Body of pancreas (tissue), 4 donors: ENCODE data around the gene HCFC1R1.

ENCODE experiments used
- POLR2A ChIP-seq, 3 donors: fragments of 450-650 bp; IDR thresholded peaks; one replicate each; pipeline ENCODE4 v1.6.1; 2016; ENCODE audit warnings: antibody characterized with exemption in 3 of 3, mild to moderate bottlenecking in 2 of 3
- TF ChIP-seq, protein P1 (sequence below), 7 experiments: fragments of 450-650 bp in 4 of 7; fragments of 200-600 bp in 3 of 7; sonication (generic) in 3 of 7; IDR thresholded peaks; one replicate each; pipeline ENCODE4 v1.5.1; 2016 to 2019; ENCODE audit warnings: antibody characterized with exemption in 7 of 7

- TF ChIP-seq POLR2A (IDR thresholded peaks at IDR 0.05) = no peak
- TF ChIP-seq, protein P1, sequence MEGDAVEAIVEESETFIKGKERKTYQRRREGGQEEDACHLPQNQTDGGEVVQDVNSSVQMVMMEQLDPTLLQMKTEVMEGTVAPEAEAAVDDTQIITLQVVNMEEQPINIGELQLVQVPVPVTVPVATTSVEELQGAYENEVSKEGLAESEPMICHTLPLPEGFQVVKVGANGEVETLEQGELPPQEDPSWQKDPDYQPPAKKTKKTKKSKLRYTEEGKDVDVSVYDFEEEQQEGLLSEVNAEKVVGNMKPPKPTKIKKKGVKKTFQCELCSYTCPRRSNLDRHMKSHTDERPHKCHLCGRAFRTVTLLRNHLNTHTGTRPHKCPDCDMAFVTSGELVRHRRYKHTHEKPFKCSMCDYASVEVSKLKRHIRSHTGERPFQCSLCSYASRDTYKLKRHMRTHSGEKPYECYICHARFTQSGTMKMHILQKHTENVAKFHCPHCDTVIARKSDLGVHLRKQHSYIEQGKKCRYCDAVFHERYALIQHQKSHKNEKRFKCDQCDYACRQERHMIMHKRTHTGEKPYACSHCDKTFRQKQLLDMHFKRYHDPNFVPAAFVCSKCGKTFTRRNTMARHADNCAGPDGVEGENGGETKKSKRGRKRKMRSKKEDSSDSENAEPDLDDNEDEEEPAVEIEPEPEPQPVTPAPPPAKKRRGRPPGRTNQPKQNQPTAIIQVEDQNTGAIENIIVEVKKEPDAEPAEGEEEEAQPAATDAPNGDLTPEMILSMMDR (IDR thresholded peaks at IDR 0.05) = no peak
These were observed 49.7 kb upstream of the HCFC1R1 start for GRCh38 chr16:3073448-3073847.
